ENCODE measurements around the gene ZNF473.

The ZNF473 gene

DNA sequence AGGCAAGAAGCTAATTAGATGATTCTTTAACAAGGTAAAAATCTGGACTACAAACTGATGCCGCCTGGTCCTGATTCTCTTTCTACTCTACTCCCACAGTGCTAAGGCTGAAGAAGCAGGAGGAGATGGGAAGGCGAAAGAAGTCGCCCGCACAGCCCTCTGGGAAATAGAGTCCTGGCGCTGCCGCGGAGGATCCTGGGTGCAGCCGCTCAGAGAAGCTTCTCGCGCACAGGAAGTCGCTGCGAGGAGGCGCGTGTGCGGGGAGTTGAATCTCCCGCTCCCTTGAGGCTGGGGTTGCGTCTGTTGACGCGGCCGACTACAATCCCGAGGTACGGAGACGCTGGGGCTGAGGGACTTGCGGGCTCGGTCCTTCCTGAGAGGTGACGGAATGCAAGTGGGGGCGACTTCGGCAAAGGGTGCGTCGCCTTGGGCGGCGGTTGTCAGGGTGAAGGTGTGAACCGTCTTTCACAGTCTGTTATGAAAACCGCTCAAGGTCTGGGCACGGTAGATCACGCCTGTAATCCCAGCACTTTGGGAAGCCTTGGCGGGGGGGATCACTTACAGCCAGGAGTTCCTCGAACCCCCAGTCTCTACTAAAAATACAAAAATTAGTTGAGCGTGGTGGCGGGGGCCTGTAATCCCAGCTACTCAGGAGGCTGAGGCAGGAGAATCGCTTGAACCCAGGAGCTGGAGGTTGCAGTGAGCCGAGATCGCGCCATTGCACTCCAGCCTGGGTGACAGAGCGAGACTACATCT lies at the start of gene ZNF473:
Gene ZNF473 (plus strand): TSS at position 212 of the 756 bp plus-strand sequence. CDS start 5,078 bp downstream, outside the sequence.
- Histone ChIP-seq H3K4me3 (peak within 1 kb of the TSS; percentile 63 to 95 (median 80)), H3K27ac (peak within 1 kb of the TSS; percentile 48 to 97 (median 93))

DNA sequence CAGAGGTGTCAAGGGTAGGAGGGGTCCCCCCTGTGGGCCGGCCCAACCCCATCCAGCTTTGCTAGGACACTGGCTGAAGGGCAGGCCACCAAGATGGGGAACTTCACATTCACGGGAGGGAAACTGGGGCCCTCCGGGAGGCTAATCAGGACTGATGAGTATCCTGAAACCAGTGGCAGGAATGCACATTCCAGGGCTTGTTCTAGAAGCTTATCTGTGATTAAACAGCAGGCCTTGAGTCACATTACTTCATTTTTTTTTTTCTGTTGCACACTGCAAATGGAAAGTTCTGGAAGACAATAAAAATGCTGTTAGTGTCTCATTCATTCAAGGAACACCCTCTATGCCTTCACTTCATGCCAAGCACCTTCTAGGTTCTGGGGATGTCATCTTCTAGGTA lies 49.3 kb upstream of the ZNF473 start:
- Histone ChIP-seq H3K27ac (no peak overlapping the region), H3K4me3 (no peak overlapping the region)

DNA sequence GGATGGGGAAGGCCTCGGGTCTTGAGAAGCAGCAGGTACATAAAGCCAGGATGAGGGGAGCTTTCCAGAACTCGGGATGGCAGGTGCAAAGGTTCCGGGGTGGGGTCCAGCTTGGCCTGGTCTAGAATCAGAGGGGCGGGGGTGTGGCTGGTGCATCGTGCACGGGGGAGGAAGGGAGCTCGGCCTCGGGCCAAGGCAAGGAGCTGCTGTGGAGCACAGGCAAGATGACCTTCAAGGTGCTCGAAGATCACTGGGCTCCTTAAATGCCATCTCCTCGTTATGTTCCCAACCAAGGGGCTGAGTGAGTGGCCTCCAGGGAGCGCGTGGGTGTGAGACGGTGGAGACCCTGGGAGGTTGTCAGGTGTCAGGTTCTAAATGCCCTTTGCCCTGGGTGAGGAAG lies 48.7 kb upstream of the ZNF473 start:
- H3K4me3 ChIP-seq, result no peak overlapping the region
- no peak overlapping the region for H3K27ac ChIP-seq

GRCh38 chr19:49977881-49978280 lies 47.9 kb upstream of the ZNF473 start:
- Histone ChIP-seq H3K27ac (no peak overlapping the region), H3K4me3 (no peak overlapping the region)

- Histone ChIP-seq H3K4me3 (no peak overlapping the region), H3K27ac (no peak overlapping the region)
These were observed 47.5 kb upstream of the ZNF473 start for GRCh38 chr19:49978324-49978723.

GRCh38 chr19:49981603-49982593 lies 43.9 kb upstream of the ZNF473 start:
- Histone ChIP-seq H3K4me3 (no peak overlapping the region), H3K27ac (no peak overlapping the region)

DNA sequence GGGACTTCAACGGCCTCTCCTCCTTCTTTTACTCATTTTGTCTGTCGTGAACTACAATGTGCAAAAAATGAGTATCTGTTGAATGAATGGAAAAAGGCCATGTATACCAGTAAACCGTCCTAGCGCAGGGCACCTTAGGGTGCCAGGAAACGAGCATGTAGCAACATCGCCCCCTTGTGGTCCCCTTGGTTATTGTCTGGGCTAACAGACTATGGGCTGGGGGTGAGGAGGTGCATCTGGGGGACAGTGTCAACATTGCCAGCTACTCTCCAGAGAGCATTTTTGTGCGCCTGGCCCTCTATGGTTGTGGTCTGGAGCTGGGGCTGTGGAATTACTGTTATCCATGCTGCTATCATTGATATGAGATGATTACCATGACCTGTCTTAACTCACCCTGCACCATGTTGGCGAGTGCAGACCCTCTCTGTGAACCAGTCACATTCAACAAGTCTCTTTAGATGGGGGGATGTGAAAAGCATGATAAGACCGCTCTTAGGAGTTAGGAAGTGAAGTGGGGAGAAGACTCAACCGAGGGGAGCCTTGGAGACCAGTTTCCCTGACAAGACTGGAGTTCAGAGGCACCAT lies 42.1 kb upstream of the ZNF473 start:
- no peak overlapping the region for H3K4me3 ChIP-seq
- H3K27ac ChIP-seq, result no peak overlapping the region

GRCh38 chr19:49984491-49984890 lies 41.3 kb upstream of the ZNF473 start:
- Histone ChIP-seq H3K4me3 (no peak overlapping the region), H3K27ac (no peak overlapping the region)

DNA sequence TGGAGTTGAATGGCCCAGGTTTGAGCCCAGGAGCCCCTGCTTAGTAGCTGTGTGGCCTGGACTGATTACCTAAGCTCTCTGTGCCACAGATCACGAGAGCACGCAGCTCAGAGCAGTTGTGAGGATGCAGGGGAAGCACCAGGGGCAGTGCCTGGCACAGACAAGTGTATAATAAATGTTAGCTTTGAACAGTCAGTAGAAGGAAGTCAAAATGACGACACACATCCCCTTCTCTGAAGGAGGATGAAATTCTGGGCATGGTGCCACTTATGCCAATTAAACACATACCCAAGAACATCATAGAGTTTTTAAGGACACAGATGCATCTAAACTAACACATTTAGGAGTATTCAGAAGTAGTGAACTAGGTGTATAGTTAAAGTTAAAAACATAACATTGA lies 39.9 kb upstream of the ZNF473 start:
- no peak overlapping the region for H3K4me3 ChIP-seq

GRCh38 chr19:49986354-49986753 lies 39.5 kb upstream of the ZNF473 start:
- Histone ChIP-seq H3K27ac (no peak overlapping the region), H3K4me3 (no peak overlapping the region)

More for the DNA sequence above, 39.9 kb upstream of the ZNF473 start:
- no peak overlapping the region for H3K27ac ChIP-seq

- no peak overlapping the region for H3K4me3 ChIP-seq
- no peak overlapping the region for H3K27ac ChIP-seq
These were observed 38.6 kb upstream of the ZNF473 start for GRCh38 chr19:49987159-49987698.

DNA sequence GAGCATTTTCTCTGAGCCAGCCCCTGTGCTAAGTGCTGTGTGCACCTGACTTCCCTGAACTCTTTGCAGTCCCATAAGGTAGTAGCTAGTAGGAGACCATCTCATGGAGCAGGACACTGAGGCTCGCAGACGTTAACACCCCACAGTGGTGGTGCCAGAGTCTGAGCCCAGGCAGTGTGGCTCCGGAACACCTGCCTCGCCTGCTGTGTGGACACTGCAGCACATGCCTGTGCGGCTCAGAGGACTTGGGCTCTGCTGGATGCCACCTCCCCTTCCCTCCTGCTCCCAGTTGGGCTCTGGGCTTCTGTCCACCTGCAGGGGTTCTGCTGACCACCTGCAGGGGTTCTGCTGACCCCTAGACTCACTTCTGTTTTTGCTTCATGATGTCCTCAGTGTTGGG lies 37.8 kb upstream of the ZNF473 start:
- H3K4me3 ChIP-seq, result no peak overlapping the region
- no peak overlapping the region for H3K27ac ChIP-seq

GRCh38 chr19:49988433-49988832 lies 37.4 kb upstream of the ZNF473 start:
- H3K27ac ChIP-seq, result no peak overlapping the region
- H3K4me3 ChIP-seq, result no peak overlapping the region

GRCh38 chr19:49997709-49998108 lies 28.1 kb upstream of the ZNF473 start:
- Histone ChIP-seq H3K27ac (no peak overlapping the region), H3K4me3 (no peak overlapping the region)

- no peak overlapping the region for H3K4me3 ChIP-seq
- no peak overlapping the region for H3K27ac ChIP-seq
These were observed 26.3 kb upstream of the ZNF473 start for GRCh38 chr19:49999371-50000010.

- Histone ChIP-seq H3K4me3 (no peak overlapping the region), H3K27ac (no peak overlapping the region)
These were observed 25.6 kb upstream of the ZNF473 start for GRCh38 chr19:50000038-50000840.

GRCh38 chr19:50000841-50001557 lies 24.8 kb upstream of the ZNF473 start:
- H3K4me3 ChIP-seq, result no peak overlapping the region
- H3K27ac ChIP-seq, result no peak overlapping the region

DNA sequence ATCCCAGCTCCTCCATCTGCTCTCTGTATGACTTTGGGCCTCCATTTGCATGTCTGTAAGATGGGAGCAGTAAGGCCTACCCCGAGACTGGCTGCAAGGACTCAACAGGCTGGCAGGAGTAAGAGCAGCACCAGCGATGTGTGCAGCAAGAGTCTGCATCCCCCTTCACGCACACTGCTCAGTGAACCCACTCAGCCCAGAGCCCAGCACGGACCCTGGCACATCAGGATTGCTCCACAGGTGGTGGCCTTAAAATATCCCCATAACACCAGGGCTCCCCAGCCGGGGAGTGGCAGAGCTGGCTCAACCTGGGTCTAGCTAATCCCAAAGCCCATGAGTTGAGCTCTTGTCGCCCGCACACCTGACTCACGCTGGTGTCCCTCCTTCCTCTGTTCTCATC lies 24.0 kb upstream of the ZNF473 start:
- Histone ChIP-seq H3K4me3 (no peak overlapping the region), H3K27ac (no peak overlapping the region)
